WI38 (cell line): ENCODE data around the gene SLBP.

Experiments used
- H3K4me3 ChIP-seq: 2 replicates; pipeline ENCODE4 v1.5.1; 2011; ENCODE audit warnings: low read depth, mild to moderate bottlenecking, control low read depth, low read length
- TF ChIP-seq, protein P1 (sequence below): IDR thresholded peaks from 2 replicates; pipeline ENCODE4 v1.5.1; 2012; ENCODE audit warnings: low read depth, mild to moderate bottlenecking, control low read depth, low read length

Gene SLBP

DNA sequence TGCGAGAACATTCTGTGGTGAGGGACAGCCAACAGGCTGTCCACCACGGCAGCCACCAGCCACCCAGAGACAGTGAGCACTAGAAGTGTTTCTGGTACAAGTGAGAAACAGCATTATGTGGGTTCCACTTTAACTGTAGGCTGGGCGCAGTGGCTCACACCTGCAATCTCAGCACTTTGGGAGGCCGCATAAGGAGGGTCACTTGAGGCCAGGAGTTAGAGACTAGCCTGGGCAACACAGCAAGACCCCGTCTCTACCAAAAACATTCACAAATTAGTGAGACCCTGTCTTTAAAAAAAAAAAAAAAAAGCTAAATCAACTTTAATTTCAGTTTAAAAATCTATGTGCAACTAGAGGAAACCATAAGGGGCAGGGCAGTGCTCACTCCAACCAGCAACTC is 48.6 kb downstream of the SLBP start:
- TF ChIP-seq, protein P1, sequence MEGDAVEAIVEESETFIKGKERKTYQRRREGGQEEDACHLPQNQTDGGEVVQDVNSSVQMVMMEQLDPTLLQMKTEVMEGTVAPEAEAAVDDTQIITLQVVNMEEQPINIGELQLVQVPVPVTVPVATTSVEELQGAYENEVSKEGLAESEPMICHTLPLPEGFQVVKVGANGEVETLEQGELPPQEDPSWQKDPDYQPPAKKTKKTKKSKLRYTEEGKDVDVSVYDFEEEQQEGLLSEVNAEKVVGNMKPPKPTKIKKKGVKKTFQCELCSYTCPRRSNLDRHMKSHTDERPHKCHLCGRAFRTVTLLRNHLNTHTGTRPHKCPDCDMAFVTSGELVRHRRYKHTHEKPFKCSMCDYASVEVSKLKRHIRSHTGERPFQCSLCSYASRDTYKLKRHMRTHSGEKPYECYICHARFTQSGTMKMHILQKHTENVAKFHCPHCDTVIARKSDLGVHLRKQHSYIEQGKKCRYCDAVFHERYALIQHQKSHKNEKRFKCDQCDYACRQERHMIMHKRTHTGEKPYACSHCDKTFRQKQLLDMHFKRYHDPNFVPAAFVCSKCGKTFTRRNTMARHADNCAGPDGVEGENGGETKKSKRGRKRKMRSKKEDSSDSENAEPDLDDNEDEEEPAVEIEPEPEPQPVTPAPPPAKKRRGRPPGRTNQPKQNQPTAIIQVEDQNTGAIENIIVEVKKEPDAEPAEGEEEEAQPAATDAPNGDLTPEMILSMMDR, result no peak
- H3K4me3 ChIP-seq, result no peak overlapping the region

- no peak overlapping the region for H3K4me3 ChIP-seq
- TF ChIP-seq, protein P1, result no peak
Observed at GRCh38 chr4:1661695-1662094, 50.4 kb downstream of the SLBP start.

DNA sequence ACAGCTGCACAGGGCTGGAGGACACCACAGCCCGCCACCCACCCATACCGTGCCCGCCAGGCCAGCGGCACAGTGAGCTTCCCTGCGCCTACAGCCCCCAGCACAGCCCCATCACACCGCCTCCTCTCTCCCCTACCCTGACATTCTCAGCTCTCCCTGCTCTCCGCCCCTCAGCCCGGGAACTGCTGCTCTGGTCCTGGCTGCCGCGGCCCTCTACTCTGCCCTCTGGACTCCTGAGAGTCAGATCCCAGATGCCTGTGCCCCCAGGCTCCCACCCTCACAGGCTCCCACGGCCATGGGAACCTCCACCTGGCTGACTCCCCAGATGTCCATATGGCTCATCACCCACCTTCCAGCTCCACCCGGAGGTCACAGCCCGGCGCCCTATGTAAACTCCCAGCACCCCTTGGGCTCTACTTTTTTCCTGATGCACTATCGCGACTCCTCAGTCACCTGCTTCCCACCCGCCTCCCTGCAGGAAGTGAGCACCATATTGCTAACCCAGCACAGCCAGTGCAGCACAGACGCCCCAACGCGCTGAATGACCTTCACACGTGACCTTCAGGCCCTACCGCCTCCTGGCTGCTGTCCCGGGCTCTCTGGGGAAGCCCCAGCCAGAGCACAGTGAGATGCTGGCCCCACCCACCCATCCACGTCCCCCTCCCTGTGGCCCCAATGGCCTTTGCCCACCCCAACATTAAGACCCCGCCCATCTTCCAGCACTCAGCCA is 51.0 kb downstream of the SLBP start:
- no peak overlapping the region for H3K4me3 ChIP-seq
- TF ChIP-seq, protein P1, result no peak

DNA sequence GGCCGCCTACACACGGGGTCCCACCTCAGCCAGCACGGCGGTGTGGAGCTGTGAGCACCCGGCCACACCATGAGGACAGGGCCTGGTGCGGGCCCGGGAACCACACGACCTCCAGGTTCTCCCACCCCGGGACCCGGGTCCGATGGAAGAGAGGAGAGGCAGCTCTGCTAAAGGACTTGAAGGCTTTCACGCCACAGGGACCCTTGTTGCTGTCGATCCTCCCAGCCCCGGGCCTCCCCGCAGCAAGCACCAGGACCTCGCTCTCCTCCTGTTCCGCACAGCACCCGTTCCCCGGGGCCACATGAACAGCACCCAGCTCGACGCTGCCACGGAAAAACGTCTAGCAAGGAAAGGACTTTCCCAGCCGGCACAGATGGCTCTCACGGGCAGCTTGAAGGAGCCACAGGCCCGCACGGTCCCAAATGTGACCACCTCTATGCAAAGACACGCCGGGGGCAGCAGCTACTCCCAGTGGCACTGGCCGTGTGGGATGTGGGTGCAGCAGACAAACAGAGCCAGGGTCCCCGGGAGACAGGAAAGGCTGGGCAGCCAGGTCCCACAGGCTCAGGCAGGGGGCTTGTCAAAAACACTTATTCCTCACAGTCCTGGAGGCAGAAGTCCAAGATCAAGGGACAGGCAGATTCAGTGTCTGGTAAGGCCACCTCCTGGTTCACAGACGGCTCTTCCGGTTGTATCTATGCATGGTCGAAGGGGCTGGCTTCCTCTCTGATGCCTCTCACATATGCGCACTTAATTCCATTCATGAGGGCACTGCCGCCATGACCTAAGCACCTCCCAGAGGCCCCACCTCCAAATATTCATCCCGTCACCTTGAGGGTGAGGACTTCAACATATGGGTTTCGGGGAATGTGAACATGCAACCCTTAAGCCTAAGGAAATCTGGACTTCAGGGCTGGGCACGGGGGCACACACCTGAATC is 52.7 kb downstream of the SLBP start:
- TF ChIP-seq, protein P1, result no peak
- H3K4me3 ChIP-seq, result no peak overlapping the region

DNA sequence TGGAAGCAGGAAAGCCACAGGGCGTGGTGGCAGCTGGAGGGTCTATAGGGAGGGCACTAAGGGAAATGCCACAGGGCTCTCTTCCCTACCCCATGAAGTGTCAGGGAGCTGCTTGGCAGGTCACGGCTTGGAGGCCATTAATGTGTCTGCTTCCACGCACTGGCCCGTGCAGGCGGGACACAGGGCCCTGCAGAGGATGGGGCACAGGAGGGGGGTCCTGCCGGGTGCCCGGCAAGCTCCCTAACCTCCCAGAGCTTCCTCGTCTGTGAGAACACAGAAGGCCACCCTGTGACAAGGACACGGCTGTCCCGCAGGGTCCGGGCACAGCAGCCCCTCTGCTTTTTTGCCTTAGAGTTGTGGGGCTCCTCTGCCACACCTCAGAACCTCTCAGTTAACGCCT is 53.5 kb downstream of the SLBP start:
- TF ChIP-seq, protein P1, result no peak
- H3K4me3 ChIP-seq, result no peak overlapping the region

- no peak overlapping the region for H3K4me3 ChIP-seq
- TF ChIP-seq, protein P1, result no peak
Observed at GRCh38 chr4:1658146-1658545, 54.0 kb downstream of the SLBP start.

DNA sequence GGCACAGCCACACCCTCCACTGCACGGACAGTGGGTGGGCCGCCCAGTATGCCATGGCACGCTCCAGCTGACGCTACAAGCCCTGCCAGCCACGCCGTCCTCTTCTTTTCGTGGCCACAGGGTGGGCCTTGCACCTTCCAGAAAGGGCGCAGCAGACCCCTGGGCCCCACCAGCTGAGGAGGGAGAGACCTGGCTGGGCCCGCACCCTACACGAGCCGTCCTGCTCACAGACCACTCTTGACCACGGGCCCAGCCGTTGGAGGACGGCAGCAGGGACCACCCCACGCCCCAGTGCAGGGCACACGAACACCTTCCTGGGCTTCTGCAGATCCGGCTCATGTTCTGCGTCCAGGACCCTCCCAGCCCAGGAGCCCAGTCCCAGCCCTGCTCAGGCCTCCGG is 55.1 kb downstream of the SLBP start:
- H3K4me3 ChIP-seq, result no peak overlapping the region
- TF ChIP-seq, protein P1, result no peak
